Measurements from ENCODE around the gene TRIP12. TPM values are rescaled to one million over a fixed set of nuclear protein-coding genes. Genes with fewer than 3 reads are reported as not detected.

Gene TRIP12
- total RNA-seq, 1 donor from 2014 or later: 162 TPM

- peaks cover 0 to 9% of the 10 kb centered on the region in 2 donors for H3K36me3 ChIP-seq
- TF ChIP-seq POLR2AphosphoS5 (IDR thresholded peaks at IDR 0.05; ENCODE audit: insufficient read depth in 1 of 2, low read depth in 1 of 2): no peak
- no peak for TF ChIP-seq POLR2A (IDR thresholded peaks at IDR 0.05)
- no peak for TF ChIP-seq CTCF (IDR thresholded peaks at IDR 0.05)
- no peak for DNase-seq (ENCODE audit: extremely low spot score in 2 of 2)
- no peak overlapping the region for H3K4me3 ChIP-seq
- H3K27ac ChIP-seq: no peak overlapping the region
- H3K4me1 ChIP-seq: peaks cover 50% of the 10 kb centered on the region
- no peaks in the 10 kb centered on the region for H3K27me3 ChIP-seq
- no peaks in the 10 kb centered on the region for H3K9me3 ChIP-seq
- intact Hi-C loops (cut with DNase I): no loop called here
Measured at GRCh38 chr2:229910832-229911412, 10.9 kb downstream of the TRIP12 start.

- Histone ChIP-seq H3K36me3 (peaks cover 0 to 9% of the 10 kb centered on the region in 2 donors), H3K4me3 (no peak overlapping the region), H3K27ac (no peak overlapping the region), H3K27me3 (no peaks in the 10 kb centered on the region), H3K9me3 (no peaks in the 10 kb centered on the region), H3K4me1 (peaks cover 50% of the 10 kb centered on the region)
- intact Hi-C loops (cut with DNase I): no loop called here
- TF ChIP-seq POLR2A (IDR thresholded peaks at IDR 0.05) (no peak), POLR2AphosphoS5 (IDR thresholded peaks at IDR 0.05; ENCODE audit: insufficient read depth in 1 of 2, low read depth in 1 of 2) (no peak), CTCF (IDR thresholded peaks at IDR 0.05) (no peak)
- no peak for DNase-seq (ENCODE audit: extremely low spot score in 2 of 2)
Measured at GRCh38 chr2:229910147-229910831, 11.5 kb downstream of the TRIP12 start.

GRCh38 chr2:229909090-229909489 lies 12.7 kb downstream of the TRIP12 start:
- Histone ChIP-seq H3K27ac (no peak overlapping the region), H3K27me3 (no peaks in the 10 kb centered on the region), H3K4me1 (peaks cover 41% of the 10 kb centered on the region), H3K36me3 (peaks cover 0 to 9% of the 10 kb centered on the region in 2 donors), H3K9me3 (no peaks in the 10 kb centered on the region), H3K4me3 (no peak overlapping the region)
- DNase-seq (ENCODE audit: extremely low spot score in 2 of 2): no peak
- TF ChIP-seq POLR2A (IDR thresholded peaks at IDR 0.05) (no peak), POLR2AphosphoS5 (IDR thresholded peaks at IDR 0.05; ENCODE audit: insufficient read depth in 1 of 2, low read depth in 1 of 2) (no peak), CTCF (IDR thresholded peaks at IDR 0.05) (no peak)
- intact Hi-C loops (cut with DNase I): no loop called here

- no peaks in the 10 kb centered on the region for H3K27me3 ChIP-seq
- H3K9me3 ChIP-seq: no peaks in the 10 kb centered on the region
- peaks cover 28% of the 10 kb centered on the region for H3K4me1 ChIP-seq
- peaks cover 0 to 9% of the 10 kb centered on the region in 2 donors for H3K36me3 ChIP-seq
- intact Hi-C loops (cut with DNase I): no loop called here
- H3K4me3 ChIP-seq: no peak overlapping the region
- DNase-seq (ENCODE audit: extremely low spot score in 2 of 2): no peak
- no peak overlapping the region for H3K27ac ChIP-seq
- TF ChIP-seq CTCF (IDR thresholded peaks at IDR 0.05): no peak
- TF ChIP-seq POLR2AphosphoS5 (IDR thresholded peaks at IDR 0.05; ENCODE audit: insufficient read depth in 1 of 2, low read depth in 1 of 2): no peak
- no peak for TF ChIP-seq POLR2A (IDR thresholded peaks at IDR 0.05)
Measured at GRCh38 chr2:229905601-229906000, 16.2 kb downstream of the TRIP12 start.

- peaks cover 0 to 1% of the 10 kb centered on the region in 2 donors for H3K36me3 ChIP-seq
- no peak overlapping the region for H3K4me3 ChIP-seq
- intact Hi-C loops (cut with DNase I): no loop called here
- TF ChIP-seq POLR2AphosphoS5 (IDR thresholded peaks at IDR 0.05; ENCODE audit: insufficient read depth in 1 of 2, low read depth in 1 of 2) (no peak), POLR2A (IDR thresholded peaks at IDR 0.05) (no peak), CTCF (IDR thresholded peaks at IDR 0.05) (no peak)
- H3K4me1 ChIP-seq: peaks cover 39% of the 10 kb centered on the region
- H3K27me3 ChIP-seq: no peaks in the 10 kb centered on the region
- no peaks in the 10 kb centered on the region for H3K9me3 ChIP-seq
- H3K27ac ChIP-seq: no peak overlapping the region
- DNase-seq (ENCODE audit: extremely low spot score in 2 of 2): no peak
Measured at GRCh38 chr2:229903037-229903436, 18.8 kb downstream of the TRIP12 start.
